ENCODE results near the gene AUTS2.

Gene AUTS2

DNA sequence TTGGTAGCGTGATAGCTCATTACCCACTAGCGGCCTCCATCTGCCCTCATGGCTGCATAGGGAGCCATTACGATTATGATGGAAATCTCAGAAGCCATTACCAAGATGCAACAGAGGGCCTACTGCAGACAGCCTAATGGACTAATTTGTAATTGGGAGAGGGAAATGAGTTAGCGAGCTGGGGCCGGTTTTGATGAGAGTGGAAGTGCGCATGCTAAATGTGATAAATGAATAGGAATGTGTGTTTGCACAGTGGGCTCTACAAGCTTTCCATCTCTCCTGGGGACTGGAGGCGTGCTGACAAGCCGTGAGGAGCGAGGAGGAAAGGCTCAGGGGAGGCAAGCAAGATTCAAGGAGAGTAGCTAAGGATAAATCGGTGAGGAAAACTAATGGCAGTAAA, 889.2 kb downstream of the AUTS2 start:
- H3K27me3 ChIP-seq (ENCODE audit: insufficient read depth, low read length), result no peaks in the 10 kb centered on the region
- H3K36me3 ChIP-seq (ENCODE audit: insufficient read depth, low read depth, low read length), result no peaks in the 10 kb centered on the region
- no peaks in the 10 kb centered on the region for H3K4me1 ChIP-seq (ENCODE audit: insufficient read depth, low read length)
- no peak overlapping the region for H3K27ac ChIP-seq (ENCODE audit: low read length)
- H3K9ac ChIP-seq (ENCODE audit: low read depth, low read length), result no peak overlapping the region
- H3K9me3 ChIP-seq (ENCODE audit: insufficient read depth, low read depth, low read length), result no peaks in the 10 kb centered on the region
- no peak overlapping the region for H3K4me3 ChIP-seq (ENCODE audit: low read length)

- Histone ChIP-seq H3K9ac (ENCODE audit: low read depth, low read length) (no peak overlapping the region), H3K4me3 (ENCODE audit: low read length) (no peak overlapping the region)
These were observed 889.6 kb downstream of the AUTS2 start for GRCh38 chr7:70487886-70488285.

DNA sequence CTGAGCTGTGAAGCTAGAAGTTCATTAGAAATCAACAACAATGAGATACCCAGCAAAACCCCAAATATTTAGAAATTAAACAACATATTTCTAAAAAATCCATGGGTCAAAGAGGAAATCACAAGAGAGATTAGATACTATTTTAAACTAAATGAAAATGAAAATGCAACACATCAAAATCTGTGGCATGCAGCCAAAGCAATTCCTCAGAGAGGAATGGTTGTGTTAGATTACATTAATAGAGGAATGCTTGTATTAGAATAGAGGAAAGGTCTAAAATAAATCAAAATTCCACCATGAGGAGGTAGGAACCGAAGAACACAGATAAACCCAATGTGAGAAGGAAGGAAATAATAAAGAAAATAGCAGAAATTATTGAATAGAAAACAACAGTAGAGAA, 891.5 kb downstream of the AUTS2 start:
- Histone ChIP-seq H3K4me3 (ENCODE audit: low read length) (no peak overlapping the region), H3K9ac (ENCODE audit: low read depth, low read length) (no peak overlapping the region), H3K36me3 (ENCODE audit: insufficient read depth, low read depth, low read length) (no peaks in the 10 kb centered on the region), H3K27ac (ENCODE audit: low read length) (no peak overlapping the region), H3K9me3 (ENCODE audit: insufficient read depth, low read depth, low read length) (no peaks in the 10 kb centered on the region), H3K27me3 (ENCODE audit: insufficient read depth, low read length) (no peaks in the 10 kb centered on the region), H3K4me1 (ENCODE audit: insufficient read depth, low read length) (no peaks in the 10 kb centered on the region)

More at GRCh38 chr7:70487886-70488285, 889.6 kb downstream of the AUTS2 start:
- Histone ChIP-seq H3K9me3 (ENCODE audit: insufficient read depth, low read depth, low read length) (no peaks in the 10 kb centered on the region), H3K36me3 (ENCODE audit: insufficient read depth, low read depth, low read length) (no peaks in the 10 kb centered on the region), H3K27ac (ENCODE audit: low read length) (no peak overlapping the region), H3K4me1 (ENCODE audit: insufficient read depth, low read length) (no peaks in the 10 kb centered on the region), H3K27me3 (ENCODE audit: insufficient read depth, low read length) (no peaks in the 10 kb centered on the region)

DNA sequence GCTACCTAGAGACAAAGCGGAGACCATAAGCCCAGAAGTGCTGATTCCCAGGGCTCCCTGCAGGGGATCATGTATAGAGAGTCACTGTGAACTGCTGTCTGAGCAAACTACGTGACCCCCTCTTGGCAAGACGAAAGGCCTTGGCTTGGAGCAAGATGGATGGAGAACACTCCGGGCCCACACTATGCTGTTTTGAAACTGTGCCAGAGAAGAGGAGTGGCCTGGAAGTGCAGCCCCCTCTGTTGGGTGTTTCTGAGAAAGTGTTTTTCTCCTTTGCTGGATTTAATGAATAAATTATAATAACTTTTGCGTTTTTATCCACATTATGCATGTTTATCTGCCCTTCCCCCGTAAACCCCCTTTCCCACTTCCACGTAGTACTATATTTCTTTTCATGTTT, 894.4 kb downstream of the AUTS2 start:
- Histone ChIP-seq H3K36me3 (ENCODE audit: insufficient read depth, low read depth, low read length) (no peaks in the 10 kb centered on the region), H3K27ac (ENCODE audit: low read length) (no peak overlapping the region), H3K27me3 (ENCODE audit: insufficient read depth, low read length) (no peaks in the 10 kb centered on the region), H3K9ac (ENCODE audit: low read depth, low read length) (no peak overlapping the region), H3K9me3 (ENCODE audit: insufficient read depth, low read depth, low read length) (no peaks in the 10 kb centered on the region), H3K4me3 (ENCODE audit: low read length) (no peak overlapping the region), H3K4me1 (ENCODE audit: insufficient read depth, low read length) (no peaks in the 10 kb centered on the region)

DNA sequence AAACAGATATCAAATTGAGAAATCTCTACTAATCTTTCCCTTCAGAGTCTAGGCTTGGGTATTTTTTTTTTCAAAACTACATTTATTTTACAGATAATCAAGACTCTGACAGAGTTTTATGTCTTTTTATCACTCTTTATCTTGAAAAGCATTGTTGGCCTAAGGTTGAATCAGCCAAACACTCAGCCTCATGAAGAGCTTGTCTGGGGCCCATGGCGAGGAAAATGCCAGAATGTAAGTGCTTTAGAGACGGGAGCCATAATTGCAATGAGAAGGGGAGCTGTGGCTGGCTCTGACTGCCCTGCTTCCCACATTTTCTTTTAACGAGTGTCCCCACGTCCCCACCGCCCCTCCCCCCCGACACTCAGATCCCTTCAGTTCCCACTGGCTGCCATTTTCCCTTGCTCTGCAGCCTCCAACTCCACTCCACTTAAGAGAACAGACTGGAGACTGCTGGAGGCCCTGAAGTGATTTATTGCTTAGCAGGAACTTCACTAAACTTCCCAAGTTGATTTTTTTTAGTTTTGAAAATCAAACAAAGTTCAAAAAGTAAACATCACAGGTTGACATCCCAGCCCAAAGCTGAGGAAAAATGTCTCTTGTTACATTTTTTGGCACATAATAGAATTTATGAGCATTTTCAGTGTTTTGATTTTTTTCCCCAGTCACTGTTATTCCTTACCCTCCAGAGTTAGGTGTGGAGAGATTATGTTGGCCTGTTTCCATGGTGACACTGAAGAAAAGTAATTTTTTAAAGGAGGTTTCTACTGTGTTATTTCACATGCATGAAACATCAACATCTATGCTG, 896.2 kb downstream of the AUTS2 start:
- Histone ChIP-seq H3K36me3 (ENCODE audit: insufficient read depth, low read depth, low read length) (no peaks in the 10 kb centered on the region), H3K27ac (ENCODE audit: low read length) (no peak overlapping the region), H3K4me3 (ENCODE audit: low read length) (no peak overlapping the region), H3K4me1 (ENCODE audit: insufficient read depth, low read length) (no peaks in the 10 kb centered on the region), H3K27me3 (ENCODE audit: insufficient read depth, low read length) (no peaks in the 10 kb centered on the region), H3K9ac (ENCODE audit: low read depth, low read length) (no peak overlapping the region), H3K9me3 (ENCODE audit: insufficient read depth, low read depth, low read length) (no peaks in the 10 kb centered on the region)

- Histone ChIP-seq H3K9ac (ENCODE audit: low read depth, low read length) (no peak overlapping the region), H3K4me3 (ENCODE audit: low read length) (no peak overlapping the region), H3K27ac (ENCODE audit: low read length) (no peak overlapping the region), H3K9me3 (ENCODE audit: insufficient read depth, low read depth, low read length) (no peaks in the 10 kb centered on the region), H3K27me3 (ENCODE audit: insufficient read depth, low read length) (no peaks in the 10 kb centered on the region), H3K4me1 (ENCODE audit: insufficient read depth, low read length) (no peaks in the 10 kb centered on the region), H3K36me3 (ENCODE audit: insufficient read depth, low read depth, low read length) (no peaks in the 10 kb centered on the region)
These were observed 896.7 kb downstream of the AUTS2 start for GRCh38 chr7:70495033-70495376.

DNA sequence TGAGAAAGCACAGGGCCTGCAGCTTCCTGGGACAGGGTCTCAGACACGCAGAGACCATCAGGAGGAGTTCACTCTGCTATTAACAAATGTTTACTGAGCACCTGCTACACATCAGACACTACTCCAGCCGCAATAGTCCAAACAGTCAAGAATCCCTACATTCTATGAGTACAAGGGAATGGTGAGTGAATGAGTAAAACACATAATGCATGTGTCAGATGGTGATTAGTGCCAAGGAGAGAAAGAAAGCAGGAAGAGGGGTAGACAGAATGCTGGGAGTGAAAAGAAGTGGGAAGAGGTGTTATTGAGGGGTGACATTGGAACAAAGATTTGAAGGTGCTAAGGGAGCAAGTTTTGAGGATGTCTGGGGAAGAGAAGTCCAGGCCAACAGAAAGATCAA, 899.5 kb downstream of the AUTS2 start:
- Histone ChIP-seq H3K4me3 (ENCODE audit: low read length) (no peak overlapping the region), H3K36me3 (ENCODE audit: insufficient read depth, low read depth, low read length) (no peaks in the 10 kb centered on the region), H3K27ac (ENCODE audit: low read length) (no peak overlapping the region), H3K27me3 (ENCODE audit: insufficient read depth, low read length) (no peaks in the 10 kb centered on the region), H3K9ac (ENCODE audit: low read depth, low read length) (no peak overlapping the region), H3K9me3 (ENCODE audit: insufficient read depth, low read depth, low read length) (no peaks in the 10 kb centered on the region), H3K4me1 (ENCODE audit: insufficient read depth, low read length) (no peaks in the 10 kb centered on the region)

GRCh38 chr7:70498232-70498992, 900.1 kb downstream of the AUTS2 start:
- Histone ChIP-seq H3K4me3 (ENCODE audit: low read length) (no peak overlapping the region), H3K27ac (ENCODE audit: low read length) (no peak overlapping the region), H3K36me3 (ENCODE audit: insufficient read depth, low read depth, low read length) (no peaks in the 10 kb centered on the region), H3K4me1 (ENCODE audit: insufficient read depth, low read length) (no peaks in the 10 kb centered on the region), H3K27me3 (ENCODE audit: insufficient read depth, low read length) (no peaks in the 10 kb centered on the region), H3K9me3 (ENCODE audit: insufficient read depth, low read depth, low read length) (no peaks in the 10 kb centered on the region), H3K9ac (ENCODE audit: low read depth, low read length) (no peak overlapping the region)

GRCh38 chr7:70500261-70500660, 902.0 kb downstream of the AUTS2 start:
- Histone ChIP-seq H3K9me3 (ENCODE audit: insufficient read depth, low read depth, low read length) (no peaks in the 10 kb centered on the region), H3K27me3 (ENCODE audit: insufficient read depth, low read length) (no peaks in the 10 kb centered on the region), H3K27ac (ENCODE audit: low read length) (no peak overlapping the region), H3K36me3 (ENCODE audit: insufficient read depth, low read depth, low read length) (no peaks in the 10 kb centered on the region), H3K4me1 (ENCODE audit: insufficient read depth, low read length) (no peaks in the 10 kb centered on the region), H3K4me3 (ENCODE audit: low read length) (no peak overlapping the region), H3K9ac (ENCODE audit: low read depth, low read length) (no peak overlapping the region)

- no peaks in the 10 kb centered on the region for H3K4me1 ChIP-seq (ENCODE audit: insufficient read depth, low read length)
- no peaks in the 10 kb centered on the region for H3K36me3 ChIP-seq (ENCODE audit: insufficient read depth, low read depth, low read length)
- no peaks in the 10 kb centered on the region for H3K9me3 ChIP-seq (ENCODE audit: insufficient read depth, low read depth, low read length)
- no peak overlapping the region for H3K4me3 ChIP-seq (ENCODE audit: low read length)
- H3K9ac ChIP-seq (ENCODE audit: low read depth, low read length), result no peak overlapping the region
- H3K27ac ChIP-seq (ENCODE audit: low read length), result no peak overlapping the region
- H3K27me3 ChIP-seq (ENCODE audit: insufficient read depth, low read length), result no peaks in the 10 kb centered on the region
These were observed 904.0 kb downstream of the AUTS2 start for GRCh38 chr7:70502117-70502863.

DNA sequence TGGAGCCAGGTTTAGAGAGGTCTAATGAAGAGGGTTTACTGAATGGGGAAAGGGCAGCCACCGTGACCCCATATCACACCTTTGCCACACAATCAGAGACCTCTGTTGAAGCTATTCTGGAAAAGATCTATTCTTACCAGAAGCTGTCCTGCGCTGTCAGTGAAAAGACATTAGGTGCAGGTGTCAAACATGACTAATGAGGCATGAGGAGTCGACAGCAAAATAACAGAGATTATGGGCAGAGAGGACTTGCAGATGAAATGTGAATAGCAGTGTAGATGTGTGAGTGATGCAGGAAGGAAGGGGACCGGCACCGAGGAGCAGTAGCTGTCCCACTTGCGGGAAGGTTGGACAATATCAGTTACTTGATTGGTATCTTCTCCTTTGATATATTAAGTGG, 906.0 kb downstream of the AUTS2 start:
- H3K9ac ChIP-seq (ENCODE audit: low read depth, low read length), result no peak overlapping the region
- H3K4me1 ChIP-seq (ENCODE audit: insufficient read depth, low read length), result no peaks in the 10 kb centered on the region
- H3K27ac ChIP-seq (ENCODE audit: low read length), result no peak overlapping the region
- H3K27me3 ChIP-seq (ENCODE audit: insufficient read depth, low read length), result no peaks in the 10 kb centered on the region
- H3K4me3 ChIP-seq (ENCODE audit: low read length), result no peak overlapping the region
- H3K9me3 ChIP-seq (ENCODE audit: insufficient read depth, low read depth, low read length), result no peaks in the 10 kb centered on the region
- H3K36me3 ChIP-seq (ENCODE audit: insufficient read depth, low read depth, low read length), result no peaks in the 10 kb centered on the region

Data from iPS-20b (cell line).